GM19240 (cell line): ENCODE results near the gene C2orf81.
"Not testable (repeated sequence)": the region's sequence is repeated elsewhere in the genome, so short reads cannot be mapped to it uniquely, and the experiment has no call there.

Source experiments
- DNase-seq: peaks from one replicate; pipeline ENCODE4 v3.0.0; 2011; ENCODE audit warnings: low spot score; ENCODE audit not compliant: insufficient read length

C2orf81 gene

DNA sequence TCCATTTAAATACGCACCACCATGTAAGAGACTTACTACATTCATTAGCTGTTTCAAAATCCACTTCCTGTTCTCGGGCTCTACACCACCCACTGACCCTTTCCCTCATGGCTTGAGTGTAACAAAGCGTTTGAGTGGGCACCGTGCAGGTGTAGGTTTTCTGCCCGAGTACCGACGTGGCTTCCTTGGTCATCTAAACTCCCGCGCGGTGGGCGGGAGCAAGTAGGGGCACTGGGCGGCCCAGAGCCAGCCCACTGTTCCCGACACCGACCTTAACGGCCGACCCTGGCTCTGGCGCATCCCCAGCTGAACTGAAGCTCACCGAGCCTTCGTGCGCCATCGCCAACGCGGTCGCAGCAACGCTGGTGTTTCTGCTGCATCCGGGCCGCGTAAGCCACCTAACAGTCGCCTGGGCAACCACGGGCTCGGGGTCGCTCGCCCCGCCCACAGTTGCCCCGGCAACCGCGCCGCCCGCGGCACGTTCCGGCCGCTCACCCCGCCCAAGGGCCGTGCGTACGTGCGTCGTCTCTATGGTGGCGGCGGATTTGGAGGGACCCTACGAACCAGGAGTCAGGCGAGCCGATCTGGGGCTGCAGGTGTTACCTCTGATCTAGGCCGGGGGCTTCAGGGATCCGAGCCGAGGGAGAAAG is at the start of gene C2orf81, which contains the start of gene WDR54:
TSS of gene C2orf81 (minus strand) at position 399 of the 650 bp plus-strand sequence. CDS start at position 340, 59 bp downstream.
TSS of gene WDR54 (plus strand) at position 510 of the 650 bp plus-strand sequence. CDS start 424 bp downstream, outside the sequence.
- DNase-seq, result peak; percentile 96

DNA sequence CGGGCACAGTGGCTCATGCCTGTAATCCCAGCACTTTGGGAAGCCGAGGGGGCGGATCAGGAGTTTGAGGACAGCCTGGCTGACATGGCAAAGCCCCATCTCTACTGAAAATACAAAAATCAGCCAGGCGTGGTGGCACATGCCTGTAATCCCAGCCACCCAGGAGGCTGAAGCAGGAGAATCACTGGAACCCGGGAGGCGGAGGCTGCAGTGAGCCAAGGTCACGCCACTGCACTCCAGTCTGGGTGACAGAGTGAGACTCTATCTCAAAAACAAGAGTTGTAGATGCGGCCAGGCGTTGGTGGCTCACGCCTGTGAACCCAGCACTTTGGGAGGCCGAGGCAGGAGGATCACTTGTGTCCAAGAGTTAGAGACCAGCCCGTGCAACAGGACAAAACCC is 49.3 kb upstream of the C2orf81 start:
- not testable (repeated sequence) for DNase-seq

DNA sequence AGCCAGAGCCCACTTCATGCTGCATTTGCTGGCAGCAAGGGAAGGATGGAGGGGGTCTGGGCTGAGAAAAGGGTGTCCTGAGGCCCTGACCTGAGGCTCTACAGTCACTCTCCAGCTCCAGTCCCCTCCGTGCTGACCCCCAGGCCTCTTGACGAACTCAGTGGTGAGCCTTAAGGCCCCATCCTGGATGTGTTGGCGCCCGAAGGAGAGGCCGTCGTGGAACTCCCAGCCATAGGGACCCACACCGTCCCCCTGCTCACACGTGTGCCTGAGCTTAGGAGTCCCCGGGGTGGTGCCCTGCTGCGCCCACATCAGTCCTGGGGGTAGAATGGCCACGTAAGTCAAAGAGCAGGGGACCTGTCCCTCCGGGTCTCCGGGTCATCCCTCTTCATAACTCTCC is 43.0 kb upstream of the C2orf81 start:
- no peak for DNase-seq

- no peak for DNase-seq
These were observed 41.3 kb upstream of the C2orf81 start for GRCh38 chr2:74462786-74463105.

- DNase-seq, result no peak
These were observed 40.8 kb upstream of the C2orf81 start for GRCh38 chr2:74462054-74462785.

DNA sequence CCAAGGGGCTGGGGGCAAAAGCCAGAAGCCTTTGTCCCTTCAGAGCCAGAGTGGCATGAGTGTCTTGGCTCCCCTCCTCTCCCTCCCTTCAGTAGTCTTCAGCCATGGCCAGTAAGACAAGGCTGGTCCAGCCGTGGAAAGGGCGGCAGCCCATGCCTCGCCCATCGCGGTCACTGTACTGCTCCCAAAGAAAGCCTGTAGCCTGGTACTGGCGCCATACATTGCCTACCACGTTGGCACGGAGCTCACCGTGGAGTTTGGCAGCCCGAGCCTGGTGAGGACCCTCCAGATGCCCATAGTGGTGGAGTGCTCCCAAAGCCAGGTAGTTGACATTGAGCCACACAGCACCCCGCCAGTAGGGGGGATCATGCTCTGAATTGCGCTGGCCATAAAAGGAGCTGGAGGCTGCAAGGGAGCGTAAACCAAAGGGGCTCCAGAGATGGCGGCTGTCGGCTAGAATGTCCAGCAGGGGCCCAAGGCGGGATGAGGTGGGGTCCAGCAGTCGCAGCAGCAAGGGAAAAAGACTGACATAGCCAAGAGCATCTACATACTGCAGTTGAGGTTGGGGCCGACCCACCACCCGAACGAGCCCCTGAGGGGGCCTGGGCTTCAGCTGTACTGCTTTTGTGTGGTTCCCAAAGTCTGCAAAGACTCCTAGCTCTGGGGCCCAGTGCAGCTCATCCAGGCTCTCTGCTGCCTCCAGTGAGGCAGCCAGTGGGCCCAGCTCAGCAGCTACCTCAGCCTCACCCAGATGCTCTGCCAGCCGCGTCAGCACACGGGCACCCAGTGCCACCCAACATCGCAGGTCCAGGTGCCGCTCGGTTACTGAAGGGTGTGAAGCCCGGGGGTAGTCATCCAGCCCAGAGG is 40.0 kb upstream of the C2orf81 start:
- no peak for DNase-seq

- not testable (repeated sequence) for DNase-seq
These were observed 38.8 kb upstream of the C2orf81 start for GRCh38 chr2:74460187-74460586.

- not testable (repeated sequence) for DNase-seq
These were observed 38.2 kb upstream of the C2orf81 start for GRCh38 chr2:74459503-74460118.

DNA sequence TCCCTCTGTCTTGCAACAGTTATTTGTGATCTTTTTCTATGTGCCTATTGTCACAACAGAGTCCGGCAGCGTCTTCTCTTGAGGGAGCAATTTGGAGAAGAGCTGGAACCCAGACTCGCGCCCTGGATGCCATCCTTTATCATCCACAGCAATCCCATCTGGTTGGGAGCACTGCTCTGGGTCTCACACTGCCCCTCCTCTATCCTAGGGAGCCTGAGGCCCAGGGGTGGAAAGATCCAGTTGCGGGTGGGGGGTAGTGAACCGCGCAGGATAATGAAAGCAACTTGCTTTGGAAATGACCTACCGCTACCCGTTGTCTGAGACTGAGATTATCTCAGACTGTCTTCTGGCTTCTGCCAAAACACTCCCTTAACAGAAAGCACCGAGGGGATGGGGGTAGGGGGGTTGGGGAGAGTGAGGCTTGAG is 37.5 kb upstream of the C2orf81 start:
- DNase-seq, result no peak

GRCh38 chr2:74458132-74458937 is 36.9 kb upstream of the C2orf81 start, which contains the start of gene WBP1:
WBP1 (plus strand) TSS chr2:74458438; CDS start chr2:74458603, 165 bp downstream.
- peak; percentile 80 for DNase-seq

DNA sequence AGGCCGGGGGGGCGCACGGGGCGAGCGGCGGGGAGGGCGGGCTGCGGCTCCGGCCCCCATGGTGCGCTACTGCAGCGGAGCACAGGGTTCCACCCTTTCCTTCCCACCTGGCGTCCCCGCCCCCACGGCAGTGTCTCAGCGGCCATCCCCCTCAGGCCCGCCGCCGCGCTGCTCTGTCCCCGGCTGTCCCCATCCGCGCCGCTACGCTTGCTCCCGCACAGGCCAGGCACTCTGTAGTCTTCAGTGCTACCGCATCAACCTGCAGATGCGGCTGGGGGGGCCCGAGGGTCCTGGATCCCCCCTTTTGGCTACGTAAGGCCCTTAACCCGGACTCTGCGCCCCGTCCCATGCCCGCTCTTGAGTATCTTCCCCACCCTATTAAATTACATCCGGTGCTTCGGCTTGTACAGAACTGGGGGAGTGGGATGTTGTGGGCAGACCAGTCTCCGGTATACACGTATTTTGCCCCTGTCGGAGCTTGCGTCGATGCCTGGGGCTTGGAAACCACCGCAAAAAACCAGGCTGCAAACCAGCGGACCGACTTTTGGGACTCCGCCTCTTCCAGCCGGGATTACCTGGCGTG is 36.2 kb upstream of the C2orf81 start:
- no peak for DNase-seq

DNA sequence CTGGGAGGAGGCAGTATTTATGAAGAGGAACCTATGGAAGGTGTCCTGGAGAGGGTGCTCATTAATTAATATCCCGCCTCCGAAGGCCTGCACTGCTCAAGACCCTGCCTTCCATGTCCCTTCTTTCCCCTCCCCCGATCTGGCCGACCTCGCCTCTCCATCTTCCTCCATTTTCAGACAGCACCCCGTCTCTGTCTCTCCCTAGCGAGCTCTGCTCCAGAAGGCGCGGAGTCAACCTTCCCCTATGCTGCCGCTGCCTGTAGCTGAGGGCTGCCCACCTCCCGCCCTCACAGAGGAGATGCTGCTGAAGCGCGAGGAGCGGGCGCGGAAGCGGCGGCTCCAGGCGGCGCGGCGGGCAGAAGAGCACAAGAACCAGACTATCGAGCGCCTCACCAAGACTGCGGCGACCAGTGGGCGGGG is 35.7 kb upstream of the C2orf81 start:
- no peak for DNase-seq

DNA sequence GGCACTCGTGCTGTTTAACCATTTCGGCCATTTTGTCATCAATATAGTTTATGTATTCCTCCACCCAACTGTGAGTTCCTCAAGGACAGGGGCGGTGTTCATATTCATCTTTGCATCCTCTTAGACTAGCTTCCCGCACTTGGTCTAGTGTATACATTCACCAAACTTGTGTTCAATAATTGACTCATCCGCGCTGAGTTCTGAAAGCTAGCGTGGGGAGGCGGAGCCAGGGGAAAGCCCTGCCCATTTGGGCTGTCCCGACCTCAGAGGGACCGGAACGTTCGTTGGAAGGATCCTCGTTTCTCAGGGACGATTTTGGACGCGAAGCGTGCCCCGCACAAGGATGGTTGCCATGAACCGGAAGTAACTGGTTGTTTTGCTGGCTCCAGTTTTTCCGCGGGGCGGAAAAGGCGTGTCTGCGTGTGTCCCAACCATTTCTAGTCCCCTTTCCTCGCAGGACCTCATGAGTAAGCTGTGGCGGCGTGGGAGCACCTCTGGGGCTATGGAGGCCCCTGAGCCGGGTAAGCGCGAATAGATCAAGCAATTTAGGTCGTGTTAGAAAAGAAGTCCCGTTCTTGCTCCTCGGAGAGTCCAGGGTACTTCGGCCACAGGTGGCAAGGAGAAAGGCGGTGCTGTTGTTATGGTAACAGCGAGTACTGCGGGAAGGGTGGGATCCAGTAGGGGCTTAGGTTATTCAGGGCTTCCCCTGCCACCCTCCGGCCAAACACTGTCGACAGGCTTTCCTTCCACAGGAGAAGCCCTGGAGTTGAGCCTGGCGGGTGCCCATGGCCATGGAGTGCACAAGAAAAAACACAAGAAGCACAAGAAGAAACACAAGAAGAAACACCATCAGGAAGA is 33.5 kb upstream of the C2orf81 start, which contains the start of gene INO80B:
TSS of gene INO80B (plus strand) at position 434 of the 858 bp plus-strand sequence. CDS start at position 464, 30 bp downstream.
- DNase-seq, result peak; percentile 65

DNA sequence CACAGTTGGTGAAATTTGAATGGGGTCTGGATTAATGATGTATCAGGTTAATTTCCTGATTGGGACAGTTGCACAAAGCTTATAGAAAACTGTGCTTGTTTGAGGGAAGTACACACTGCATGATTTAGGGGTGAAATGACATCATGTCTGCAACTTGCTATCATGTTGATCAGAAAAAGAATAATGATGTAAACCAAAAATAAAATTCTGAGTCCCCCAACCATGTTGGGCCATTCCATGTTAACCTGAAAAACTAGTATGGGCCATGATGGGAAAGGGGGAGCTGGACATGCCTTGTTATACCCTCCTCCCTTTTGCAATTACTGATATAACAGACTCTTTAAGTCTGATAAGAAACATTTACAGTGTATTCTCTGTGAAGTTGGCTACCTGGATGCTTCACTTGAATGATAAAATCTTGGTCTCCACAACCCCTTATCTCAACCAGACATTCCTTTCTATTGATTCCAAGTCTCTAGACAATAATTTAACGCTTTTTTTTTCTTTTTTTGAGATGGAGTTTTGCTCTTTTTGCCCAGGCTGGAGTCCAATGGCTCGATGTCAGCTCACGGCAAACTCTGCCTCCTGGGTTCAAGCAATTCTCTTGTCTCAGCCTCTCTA is 29.3 kb upstream of the C2orf81 start:
- no peak for DNase-seq

GRCh38 chr2:74448771-74449170 is 27.4 kb upstream of the C2orf81 start:
- no peak for DNase-seq

- DNase-seq, result no peak
These were observed 26.0 kb upstream of the C2orf81 start for GRCh38 chr2:74447230-74447999.

- DNase-seq, result no peak
These were observed 23.3 kb upstream of the C2orf81 start for GRCh38 chr2:74444498-74445318.
